T-helper 2 cell (primary cell): ENCODE results near the gene RPS8.
A peak's percentile ranks its signal among the peaks of the same experiment; 100 is the strongest.
"Not testable (repeated sequence)": the region's sequence is repeated elsewhere in the genome, so short reads cannot be mapped to it uniquely, and the experiment has no call there.

Experiments used
- DNase-seq, 5 experiments: peaks; one replicate each; pipeline versions ENCODE4 v3.0.0 to v3.0.0-alpha.2; 2012 to 2022

Gene RPS8

GRCh38 chr1:44803312-44804095, 28.2 kb downstream of the RPS8 start:
- no peak for DNase-seq

DNA sequence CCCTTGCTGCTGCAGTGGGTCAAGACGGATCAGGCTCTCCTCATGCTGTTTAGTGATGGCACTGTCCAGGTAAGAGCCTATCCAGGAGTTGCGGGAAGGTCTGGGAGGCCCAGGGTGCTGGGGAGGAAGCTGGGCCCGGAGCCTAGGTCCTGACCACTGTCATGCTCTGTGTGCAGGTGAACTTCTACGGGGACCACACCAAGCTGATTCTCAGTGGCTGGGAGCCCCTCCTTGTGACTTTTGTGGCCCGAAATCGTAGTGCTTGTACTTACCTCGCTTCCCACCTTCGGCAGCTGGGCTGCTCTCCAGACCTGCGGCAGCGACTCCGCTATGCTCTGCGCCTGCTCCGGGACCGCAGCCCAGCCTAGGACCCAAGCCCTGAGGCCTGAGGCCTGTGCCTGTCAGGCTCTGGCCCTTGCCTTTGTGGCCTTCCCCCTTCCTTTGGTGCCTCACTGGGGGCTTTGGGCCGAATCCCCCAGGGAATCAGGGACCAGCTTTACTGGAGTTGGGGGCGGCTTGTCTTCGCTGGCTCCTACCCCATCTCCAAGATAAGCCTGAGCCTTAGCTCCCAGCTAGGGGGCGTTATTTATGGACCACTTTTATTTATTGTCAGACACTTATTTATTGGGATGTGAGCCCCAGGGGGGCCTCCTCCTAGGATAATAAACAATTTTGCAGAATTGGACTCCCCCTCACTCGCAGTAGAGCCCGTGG, 30.1 kb downstream of the RPS8 start:
- DNase-seq, result peak in 1 of 5 experiments; percentile 27

- DNase-seq, result peak in 1 of 5 experiments; percentile 29
These were observed 30.8 kb downstream of the RPS8 start for GRCh38 chr1:44806025-44806703.

DNA sequence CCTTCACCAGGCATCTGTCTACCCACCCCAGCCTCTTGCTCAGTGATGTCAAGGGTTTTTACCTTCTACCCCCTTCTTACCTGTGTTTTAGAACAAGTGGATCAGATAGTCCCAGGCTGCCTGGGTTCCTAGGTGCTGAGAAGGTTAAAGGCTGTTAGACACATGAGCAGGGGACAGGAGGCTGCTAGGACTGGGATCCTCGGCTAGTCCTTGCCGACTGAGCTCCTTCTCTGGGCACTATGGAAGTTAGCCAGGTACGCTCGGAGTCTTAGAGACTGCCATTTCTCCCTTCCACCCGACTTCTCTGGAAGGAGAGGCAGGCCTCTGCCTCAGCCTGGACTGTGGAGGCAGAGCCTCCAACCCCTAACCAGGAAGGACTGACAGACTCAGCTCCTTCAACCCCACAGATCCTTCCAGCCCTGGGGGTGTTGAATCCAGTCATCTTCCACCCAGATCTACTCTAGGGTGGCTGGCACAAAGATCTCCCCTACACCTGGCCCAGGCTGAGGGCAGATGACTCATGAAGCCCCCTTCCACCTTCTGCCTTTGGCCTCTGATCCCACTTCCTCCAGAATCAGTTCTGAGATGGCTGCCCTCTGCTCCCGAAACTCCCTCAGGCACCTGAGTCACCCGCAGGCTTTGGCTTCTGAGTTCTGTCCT, 31.5 kb downstream of the RPS8 start, which contains the start of gene DYNLT4:
TSS of gene DYNLT4 (minus strand) at position 648 of the 660 bp plus-strand sequence. CDS start 683 bp downstream, outside the sequence.
- no peak for DNase-seq

GRCh38 chr1:44807364-44808062, 32.2 kb downstream of the RPS8 start:
- peak; percentile 68 to 95 (median 85) for DNase-seq

DNA sequence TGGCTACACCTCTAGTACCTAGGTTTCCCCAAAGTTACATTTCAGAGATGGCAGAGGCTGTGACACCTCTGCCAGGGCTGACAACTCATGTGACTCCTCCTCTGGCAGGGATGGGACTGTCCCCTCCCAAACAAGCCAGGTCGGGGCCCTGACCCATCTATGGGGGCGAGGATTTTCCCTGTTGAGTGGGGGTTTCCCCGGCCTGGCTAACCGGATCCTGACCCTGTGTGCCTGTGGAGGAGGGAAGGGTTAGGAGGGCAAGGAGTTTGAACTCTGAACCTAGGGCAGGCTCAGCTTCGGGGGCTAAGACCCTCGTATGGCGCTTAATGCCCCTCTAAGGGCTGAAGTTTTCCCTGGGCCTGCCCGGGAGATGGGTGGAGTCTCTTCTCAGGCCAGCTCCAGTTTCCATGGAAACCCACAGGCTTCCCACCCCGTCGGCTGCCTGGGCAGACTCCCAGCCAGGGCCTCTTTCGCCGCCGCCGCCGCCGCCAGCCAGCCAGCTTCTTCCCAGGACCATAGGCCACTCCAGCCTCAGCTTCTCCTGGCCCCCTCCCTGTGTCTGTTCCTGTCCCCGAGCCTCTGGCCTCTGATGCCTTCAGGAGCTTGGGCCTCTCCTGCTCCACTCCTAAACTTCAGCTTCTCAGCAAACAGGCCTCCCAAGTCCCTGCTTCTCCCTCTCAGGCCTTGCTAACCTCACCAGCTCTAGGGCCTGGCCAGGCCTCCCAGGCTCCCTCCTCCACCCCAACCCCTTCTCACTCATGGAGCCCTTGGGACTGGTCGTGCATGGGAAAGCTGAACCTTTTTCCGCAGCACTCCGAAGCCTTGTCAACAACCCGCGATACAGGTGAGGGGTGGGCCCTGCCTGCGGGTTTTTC, 33.0 kb downstream of the RPS8 start, which contains the start of gene BTBD19:
TSS of gene BTBD19 (plus strand) at position 461 of the 875 bp plus-strand sequence. CDS start at position 759, 298 bp downstream.
- DNase-seq, result peak in 4 of 5 experiments; percentile 35 to 72 (median 52)

- peak; percentile 52 to 99 (median 82) for DNase-seq
These were observed 33.9 kb downstream of the RPS8 start for GRCh38 chr1:44808938-44809917.

GRCh38 chr1:44810101-44810761, 34.9 kb downstream of the RPS8 start:
- peak in 2 of 5 experiments; percentile 30 to 58 for DNase-seq

GRCh38 chr1:44810762-44811105, 35.4 kb downstream of the RPS8 start:
- not testable (repeated sequence) for DNase-seq

- DNase-seq, result no peak
These were observed 35.9 kb downstream of the RPS8 start for GRCh38 chr1:44811234-44811633.

DNA sequence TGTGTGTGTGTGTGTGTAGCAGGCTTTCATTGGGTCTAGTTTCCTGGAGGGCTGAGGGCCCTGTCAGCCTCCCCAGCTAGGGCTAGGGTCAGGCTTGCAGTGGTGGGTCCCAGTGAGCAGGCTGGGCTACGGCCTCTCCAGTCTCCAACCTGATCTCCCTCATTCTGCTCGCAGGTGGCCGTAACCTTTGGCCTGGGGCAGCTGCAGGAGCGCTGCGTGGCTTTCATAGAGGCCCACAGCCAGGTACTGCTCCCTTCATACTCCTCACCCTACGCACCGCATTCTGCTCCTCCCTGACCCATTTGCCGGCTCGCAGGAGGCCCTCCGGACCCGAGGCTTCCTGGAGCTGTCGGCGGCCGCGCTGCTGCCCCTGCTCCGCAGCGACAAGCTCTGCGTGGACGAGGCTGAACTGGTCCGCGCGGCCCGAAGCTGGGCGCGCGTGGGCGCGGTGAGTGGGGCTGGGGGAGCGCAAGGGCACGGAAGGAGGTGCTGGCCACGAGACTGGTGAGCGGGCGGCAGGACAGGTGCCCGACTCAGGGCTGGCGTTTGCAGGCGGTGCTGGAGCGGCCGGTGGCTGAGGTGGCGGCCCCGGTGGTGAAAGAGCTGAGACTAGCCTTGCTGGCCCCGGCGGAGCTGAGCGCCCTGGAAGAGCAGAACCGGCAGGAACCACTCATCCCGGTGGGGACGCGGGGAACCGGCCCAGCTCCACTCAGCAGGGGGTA, 37.6 kb downstream of the RPS8 start:
- DNase-seq, result no peak

- DNase-seq, result not testable (repeated sequence)
These were observed 40.6 kb downstream of the RPS8 start for GRCh38 chr1:44815926-44816325.

- DNase-seq, result no peak
These were observed 42.0 kb downstream of the RPS8 start for GRCh38 chr1:44817307-44817706.

- DNase-seq, result no peak
These were observed 42.6 kb downstream of the RPS8 start for GRCh38 chr1:44817771-44818495.

DNA sequence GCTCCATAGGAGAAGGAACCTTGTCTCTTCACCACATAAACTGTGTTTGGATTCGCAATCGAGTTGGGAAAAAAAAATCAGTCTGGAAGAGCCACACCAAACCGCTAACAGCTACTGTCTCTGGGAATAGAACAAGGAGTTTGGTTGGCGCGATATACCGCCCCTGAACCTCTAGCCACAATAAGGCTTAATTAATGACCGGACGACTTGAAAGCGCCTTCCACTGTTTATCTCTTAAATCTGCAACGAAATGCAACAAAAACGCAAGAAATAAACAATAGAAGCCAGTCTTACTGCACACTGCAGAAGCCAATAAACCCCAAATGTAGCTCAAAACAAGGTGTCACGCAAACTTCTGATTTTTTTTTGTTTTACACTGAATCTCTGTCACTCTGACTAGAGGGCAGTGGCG, 43.9 kb downstream of the RPS8 start:
- DNase-seq, result no peak

DNA sequence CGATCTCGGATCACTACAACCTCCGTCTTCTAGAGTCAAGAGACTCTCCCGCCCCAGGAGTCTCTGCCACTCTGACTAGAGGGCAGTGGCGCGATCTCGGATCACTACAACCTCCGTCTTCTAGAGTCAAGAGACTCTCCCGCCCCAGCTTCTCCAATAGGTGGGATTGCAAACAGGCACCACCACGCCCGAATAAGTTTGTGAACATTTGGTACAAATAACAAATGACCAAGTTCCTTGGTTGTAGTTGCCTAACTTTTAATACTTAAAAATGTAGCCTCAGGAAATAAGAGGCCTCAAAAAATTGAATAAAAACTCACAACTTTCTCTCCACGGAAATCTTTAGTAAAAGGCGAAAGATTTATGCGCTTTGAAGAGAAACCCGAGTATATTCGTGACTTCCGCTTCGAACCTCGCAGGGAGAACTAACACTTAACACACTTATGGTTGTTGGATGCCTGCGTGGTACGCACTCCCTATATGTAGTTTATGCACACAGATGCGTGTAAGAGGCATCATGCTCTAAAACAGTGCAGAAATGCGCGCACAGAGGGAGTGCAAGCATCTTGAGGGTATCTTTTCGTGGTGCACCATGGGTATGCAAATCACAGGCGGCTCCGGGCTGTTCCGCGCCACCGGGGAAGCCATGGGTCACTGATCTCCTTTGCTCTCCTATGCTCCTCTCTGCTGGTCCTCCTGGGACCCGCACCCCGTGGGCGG, 44.4 kb downstream of the RPS8 start:
- peak; percentile 52 to 92 (median 68) for DNase-seq
